IPS-18a (cell line): ENCODE measurements around the gene TOP3B.

Experiments
- H3K27ac ChIP-seq: one replicate; pipeline ENCODE4 v1.5.1; 2013; ENCODE audit warnings: low read length
- H3K27me3 ChIP-seq: one replicate; pipeline ENCODE4 v1.6.1; 2013; ENCODE audit warnings: mild to moderate bottlenecking, low read length; ENCODE audit not compliant: control insufficient read depth, insufficient read depth
- H3K36me3 ChIP-seq: one replicate; pipeline ENCODE4 v1.6.1; 2013; ENCODE audit warnings: low read depth, low read length; ENCODE audit not compliant: control insufficient read depth
- H3K4me1 ChIP-seq: one replicate; pipeline ENCODE4 v1.6.1; 2013; ENCODE audit warnings: low read depth, low read length; ENCODE audit not compliant: control insufficient read depth
- H3K4me3 ChIP-seq: one replicate; pipeline ENCODE4 v1.5.1; 2013; ENCODE audit warnings: low read length
- H3K9ac ChIP-seq: one replicate; pipeline ENCODE4 v1.6.1; 2013; ENCODE audit warnings: mild to moderate bottlenecking, low read length, moderate library complexity
- H3K9me3 ChIP-seq: one replicate; pipeline ENCODE4 v1.6.1; 2013; ENCODE audit warnings: low read depth, low read length; ENCODE audit not compliant: control insufficient read depth

TOP3B gene

DNA sequence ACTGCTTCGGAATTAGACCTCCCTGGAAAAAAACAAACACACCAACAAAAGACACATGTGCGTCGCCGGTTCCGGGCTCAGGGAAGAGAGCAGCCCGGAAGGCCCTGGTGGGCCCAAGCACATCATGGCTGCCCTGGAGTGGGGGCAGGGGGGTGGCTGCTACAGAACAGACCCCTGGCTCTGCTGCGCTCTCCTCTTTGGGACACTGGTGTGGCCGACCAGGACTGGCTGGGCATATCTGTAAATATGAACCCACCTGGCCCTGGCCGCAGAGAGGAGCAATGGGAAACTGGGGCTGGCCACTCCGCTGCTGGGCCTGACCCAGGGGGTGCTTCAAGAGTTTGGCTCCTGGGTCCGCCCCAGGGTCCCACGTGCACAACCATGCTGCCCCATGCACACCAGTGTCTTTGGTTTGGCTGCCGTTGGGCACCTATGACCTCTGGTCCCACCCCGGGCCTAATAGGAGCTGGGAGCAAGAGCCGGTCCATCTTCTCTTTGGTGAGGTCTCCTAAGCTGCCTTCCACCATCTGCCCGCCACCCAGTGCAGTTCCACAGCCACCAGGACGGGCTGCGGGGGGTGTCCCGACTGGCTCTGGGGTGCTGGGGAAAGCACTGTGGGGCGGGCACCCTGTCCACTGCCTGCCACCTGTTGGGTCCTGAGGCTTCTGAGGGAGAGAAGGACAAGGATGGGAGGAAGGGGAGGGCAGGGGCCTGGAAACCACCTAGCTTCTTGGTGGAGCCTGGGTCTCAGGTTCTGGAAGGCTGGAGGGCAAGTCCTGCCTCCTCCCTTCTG lies 60.0 kb downstream of the TOP3B start:
- peak overlapping the region; percentile 51 for H3K9ac ChIP-seq
- no peaks in the 10 kb centered on the region for H3K36me3 ChIP-seq
- H3K27me3 ChIP-seq, result no peaks in the 10 kb centered on the region
- no peak overlapping the region for H3K4me3 ChIP-seq
- peaks cover 54% of the 10 kb centered on the region for H3K4me1 ChIP-seq
- H3K27ac ChIP-seq, result peak overlapping the region; percentile 32
- no peaks in the 10 kb centered on the region for H3K9me3 ChIP-seq

DNA sequence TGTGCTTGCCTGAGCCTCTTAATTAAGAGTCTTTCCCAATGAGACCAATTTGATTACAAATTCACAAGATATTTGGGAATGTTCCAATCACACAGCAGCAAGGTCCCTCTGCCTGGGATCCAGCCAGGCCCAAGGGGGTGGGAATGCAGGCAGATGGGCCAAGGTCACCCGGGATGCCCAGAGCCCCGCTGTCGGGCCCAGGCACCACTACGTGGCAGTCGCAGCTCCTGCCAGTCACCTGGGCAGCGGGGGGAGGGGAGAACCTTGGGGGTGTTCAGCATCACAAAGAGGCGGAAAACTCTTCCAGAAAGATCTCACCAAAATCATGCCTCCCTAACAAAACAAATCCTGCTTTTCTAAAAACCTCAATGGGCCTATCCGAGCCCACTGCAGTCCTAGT lies 60.9 kb downstream of the TOP3B start:
- Histone ChIP-seq H3K27me3 (no peaks in the 10 kb centered on the region), H3K9ac (peak overlapping the region; percentile 51), H3K9me3 (no peaks in the 10 kb centered on the region), H3K27ac (peak overlapping the region; percentile 32), H3K4me3 (no peak overlapping the region), H3K4me1 (peaks cover 54% of the 10 kb centered on the region), H3K36me3 (no peaks in the 10 kb centered on the region)

DNA sequence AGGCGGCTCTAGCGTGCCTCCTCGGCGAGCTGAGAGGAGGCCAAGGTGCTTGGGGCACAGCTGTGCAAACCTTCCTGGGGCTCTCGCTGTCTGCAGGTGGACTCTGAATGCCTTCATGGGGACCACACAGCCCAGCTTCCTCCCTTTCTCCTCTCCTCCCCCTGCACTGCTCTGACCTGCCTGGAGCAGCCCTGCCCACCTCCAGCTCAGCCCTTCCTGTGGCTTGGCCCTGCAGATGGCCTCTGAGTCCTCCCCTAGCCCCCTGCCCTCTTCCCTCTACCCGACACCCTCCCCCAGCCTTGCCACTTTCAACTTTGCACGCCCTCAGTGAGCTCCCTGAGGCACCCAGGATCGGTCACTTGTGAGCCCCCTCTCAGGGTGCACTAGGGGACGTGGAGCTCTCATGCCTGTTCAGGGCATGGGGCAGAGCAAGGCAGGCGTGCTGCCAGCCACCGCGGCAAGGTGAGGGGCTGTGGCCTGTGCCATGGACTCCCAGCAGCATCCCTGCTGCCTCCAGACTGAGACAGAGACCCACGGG lies 61.3 kb downstream of the TOP3B start:
- Histone ChIP-seq H3K27me3 (no peaks in the 10 kb centered on the region), H3K9me3 (no peaks in the 10 kb centered on the region), H3K4me1 (peaks cover 56% of the 10 kb centered on the region), H3K9ac (no peak overlapping the region), H3K4me3 (no peak overlapping the region), H3K27ac (no peak overlapping the region), H3K36me3 (no peaks in the 10 kb centered on the region)

DNA sequence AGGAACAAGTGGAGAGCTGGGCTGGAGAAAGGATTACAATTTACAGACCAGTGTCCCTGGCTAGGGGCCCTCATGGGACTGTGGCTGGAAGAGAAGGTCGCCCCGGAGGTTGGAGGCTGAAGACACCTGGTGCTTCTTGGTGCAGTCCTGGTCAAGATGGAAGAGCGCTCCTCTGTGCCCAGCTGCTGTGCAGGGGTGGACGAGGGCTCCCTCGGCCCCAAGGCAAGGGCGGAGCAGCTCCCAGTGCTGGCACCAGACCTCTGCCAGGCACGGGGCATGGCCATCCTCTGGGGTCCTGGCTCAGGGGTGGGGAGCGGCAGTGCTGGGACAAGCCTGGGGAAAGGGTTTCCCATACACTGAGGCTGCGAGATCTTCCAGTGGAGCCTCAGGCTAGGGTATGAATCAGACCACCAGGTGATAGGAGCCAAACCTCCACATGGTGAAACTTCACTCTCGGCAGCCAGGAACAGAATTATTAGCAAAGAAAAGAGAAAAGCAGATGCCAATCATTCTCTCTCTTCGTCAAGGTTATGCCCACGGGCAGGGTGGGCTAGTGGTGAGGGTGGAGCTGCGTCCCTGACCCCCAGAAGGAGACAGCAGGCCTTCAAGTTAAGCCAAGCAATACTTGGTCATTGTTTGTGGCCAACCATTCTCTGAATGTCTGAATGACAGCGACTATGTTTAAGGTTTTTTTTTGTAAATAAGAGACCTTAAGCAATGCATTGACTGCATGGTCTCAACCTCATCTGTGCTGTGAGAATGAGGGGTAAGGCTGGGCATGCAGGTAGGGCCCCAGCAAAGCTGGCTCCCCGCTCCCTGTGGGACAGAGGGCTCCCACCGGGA lies 62.0 kb downstream of the TOP3B start:
- Histone ChIP-seq H3K36me3 (no peaks in the 10 kb centered on the region), H3K4me1 (peaks cover 50% of the 10 kb centered on the region), H3K4me3 (no peak overlapping the region), H3K9ac (no peak overlapping the region), H3K9me3 (no peaks in the 10 kb centered on the region), H3K27me3 (no peaks in the 10 kb centered on the region), H3K27ac (no peak overlapping the region)

DNA sequence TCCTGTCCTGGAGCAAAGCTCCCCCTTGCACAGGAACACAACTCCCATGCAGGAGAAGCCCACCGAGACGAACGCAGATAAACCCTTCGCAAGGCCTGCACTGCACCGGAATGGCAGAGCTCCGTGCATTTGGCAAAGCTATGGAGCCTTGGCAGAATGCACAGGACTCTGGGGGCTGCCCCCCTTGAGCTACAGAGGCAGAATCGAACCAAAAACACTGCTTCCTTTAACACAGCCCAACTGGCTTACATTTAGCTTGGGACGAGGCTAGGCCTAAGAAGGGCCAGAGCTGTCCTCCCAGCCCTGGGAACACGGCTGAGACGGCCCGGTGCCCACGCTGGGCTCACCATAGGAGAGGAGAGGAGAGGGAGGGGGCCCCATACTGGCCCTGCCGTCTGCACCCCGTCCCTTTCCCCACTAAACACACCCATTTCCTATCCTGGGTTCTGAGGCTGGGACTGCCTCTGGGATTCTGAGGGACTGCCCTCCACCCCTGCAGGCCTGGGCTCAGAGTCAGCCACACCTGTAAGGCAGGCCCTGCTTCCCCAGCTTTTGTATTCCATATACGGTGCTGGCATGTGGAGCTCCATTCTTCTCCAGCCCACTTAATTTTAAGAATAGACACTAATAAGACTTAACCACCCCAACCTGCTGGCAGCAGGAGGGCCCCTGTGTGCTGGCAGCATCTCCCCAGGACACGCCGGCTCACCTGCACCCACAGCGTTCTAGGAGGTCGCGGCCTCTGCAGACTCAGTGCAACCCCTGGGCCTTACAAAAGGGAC lies 62.9 kb downstream of the TOP3B start:
- Histone ChIP-seq H3K9me3 (no peaks in the 10 kb centered on the region), H3K9ac (no peak overlapping the region), H3K27me3 (no peaks in the 10 kb centered on the region), H3K36me3 (no peaks in the 10 kb centered on the region), H3K27ac (no peak overlapping the region), H3K4me1 (peaks cover 45% of the 10 kb centered on the region), H3K4me3 (no peak overlapping the region)

DNA sequence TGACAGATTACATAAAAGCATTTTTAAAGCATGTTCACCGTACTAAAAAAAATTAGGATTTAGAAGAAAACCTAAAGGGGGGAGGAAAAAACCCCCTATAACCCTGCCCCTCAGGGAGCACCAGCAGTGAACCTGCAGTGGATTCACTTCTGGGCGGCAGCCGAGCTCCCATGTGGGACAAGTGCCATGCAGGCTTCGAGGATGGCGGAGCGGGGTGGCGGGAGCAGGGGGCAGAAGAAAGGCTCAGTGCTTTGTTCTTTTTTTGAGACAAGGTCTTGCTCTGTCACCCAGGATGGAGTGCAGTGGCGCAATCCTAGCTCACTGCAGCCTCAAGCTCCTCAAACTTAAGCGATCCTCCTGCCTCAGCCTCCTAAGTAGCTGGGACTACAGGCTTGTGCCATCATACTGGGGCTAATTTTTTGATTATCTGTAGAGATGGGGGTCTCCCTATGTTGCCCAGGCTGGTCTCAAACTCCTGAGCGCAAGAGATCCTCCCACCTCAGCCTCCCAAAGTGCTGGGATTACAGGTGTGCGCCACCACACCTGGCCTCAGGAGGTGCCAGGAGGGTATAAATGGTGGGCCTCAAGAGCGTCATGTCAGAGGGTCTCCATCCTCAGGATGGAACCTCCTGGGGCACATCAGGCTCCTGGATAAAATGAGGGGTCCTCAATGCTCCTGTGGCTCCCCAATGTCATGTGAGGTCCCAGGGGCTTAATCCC lies 64.0 kb downstream of the TOP3B start:
- Histone ChIP-seq H3K9ac (no peak overlapping the region), H3K27me3 (no peaks in the 10 kb centered on the region), H3K27ac (no peak overlapping the region), H3K4me1 (peaks cover 45% of the 10 kb centered on the region), H3K4me3 (no peak overlapping the region), H3K9me3 (no peaks in the 10 kb centered on the region), H3K36me3 (no peaks in the 10 kb centered on the region)

DNA sequence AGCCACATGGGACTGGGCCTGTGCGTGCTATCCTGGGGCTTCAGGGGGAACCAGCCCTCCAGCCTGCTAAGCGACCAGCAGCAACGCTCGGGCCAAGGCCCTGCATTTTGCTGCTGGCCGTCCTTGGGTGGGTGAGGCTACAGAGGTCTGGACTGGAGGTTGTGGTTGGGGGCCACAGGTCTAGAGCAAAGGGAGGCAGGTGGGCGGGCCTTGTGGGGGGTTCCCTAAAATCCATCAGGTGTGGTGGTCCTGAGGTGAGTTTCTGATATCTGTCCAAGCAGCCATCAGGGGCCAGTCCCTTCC lies 64.7 kb downstream of the TOP3B start:
- Histone ChIP-seq H3K27me3 (no peaks in the 10 kb centered on the region), H3K9ac (no peak overlapping the region), H3K27ac (no peak overlapping the region), H3K36me3 (no peaks in the 10 kb centered on the region), H3K9me3 (no peaks in the 10 kb centered on the region), H3K4me3 (no peak overlapping the region), H3K4me1 (peaks cover 45% of the 10 kb centered on the region)

DNA sequence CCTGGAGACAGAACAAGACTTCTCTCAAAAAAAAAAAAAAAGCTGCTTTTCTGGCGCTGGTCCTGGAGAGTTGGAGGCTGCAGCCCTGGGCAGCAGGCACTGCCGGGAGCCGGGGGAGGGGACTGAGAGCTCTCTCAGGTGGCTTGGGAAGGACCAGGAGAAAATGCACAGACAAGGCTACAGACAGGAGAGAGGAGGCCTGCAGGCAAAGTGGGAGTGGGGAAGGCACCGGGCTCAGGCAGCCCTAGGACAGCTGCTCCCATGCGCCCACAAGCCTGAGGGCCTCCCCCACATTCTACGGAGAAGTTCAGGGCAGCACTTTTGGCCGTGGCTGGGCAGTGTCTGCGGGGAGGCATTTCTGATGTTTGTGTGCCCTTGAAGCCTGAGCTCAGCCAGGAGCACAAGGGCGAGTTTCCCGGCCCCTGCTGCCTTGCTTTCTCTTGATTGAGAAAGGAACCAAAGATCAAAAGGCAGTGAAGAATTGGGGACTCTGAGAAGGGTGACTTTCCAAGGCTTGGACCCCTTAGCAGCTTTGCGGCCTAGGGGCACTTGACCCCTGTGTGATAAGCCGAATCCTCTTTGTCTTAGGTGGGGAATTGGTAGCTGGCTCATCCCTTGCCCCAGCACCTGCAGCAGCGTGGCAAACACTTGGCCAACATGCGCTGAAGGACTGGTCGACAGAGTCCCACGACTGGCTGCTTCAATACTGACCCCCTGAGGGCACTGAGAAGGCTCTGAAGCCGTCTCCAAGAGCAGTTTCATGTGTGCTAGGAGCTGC lies 65.2 kb downstream of the TOP3B start:
- H3K9me3 ChIP-seq, result no peaks in the 10 kb centered on the region
- no peaks in the 10 kb centered on the region for H3K27me3 ChIP-seq
- H3K4me1 ChIP-seq, result peaks cover 40% of the 10 kb centered on the region
- no peak overlapping the region for H3K9ac ChIP-seq
- no peak overlapping the region for H3K27ac ChIP-seq
- no peak overlapping the region for H3K4me3 ChIP-seq
- no peaks in the 10 kb centered on the region for H3K36me3 ChIP-seq

DNA sequence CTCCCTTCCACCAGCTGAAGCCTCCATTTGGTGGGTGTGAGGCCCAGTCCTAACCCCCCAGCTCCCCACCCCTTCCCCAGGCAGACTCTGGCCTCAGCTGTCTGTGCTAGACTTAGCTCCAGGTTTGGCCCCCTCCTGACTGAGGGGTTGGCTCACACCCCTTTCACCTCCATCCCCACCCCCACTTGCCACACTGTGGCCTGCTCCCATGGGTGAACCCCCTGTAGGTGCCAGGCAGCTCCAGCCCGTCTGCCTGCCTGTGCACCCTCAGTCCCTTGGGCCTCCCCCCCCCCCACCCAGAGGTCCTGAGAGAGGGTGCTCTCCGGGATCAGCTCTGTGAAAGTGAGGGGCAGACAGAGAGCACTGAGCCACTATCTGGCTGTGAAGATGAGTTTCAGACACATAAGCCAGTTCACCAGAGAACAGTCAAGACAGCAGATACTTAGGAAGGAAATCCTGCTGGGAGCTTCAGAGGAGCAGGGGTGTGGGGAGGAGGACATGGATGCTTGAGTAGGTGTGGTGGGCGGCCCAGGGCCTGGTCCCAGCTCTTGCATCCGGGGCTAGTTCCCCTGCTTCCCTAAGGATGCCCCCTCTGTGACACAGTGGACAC lies 66.2 kb downstream of the TOP3B start:
- Histone ChIP-seq H3K9me3 (no peaks in the 10 kb centered on the region), H3K4me3 (no peak overlapping the region), H3K27me3 (no peaks in the 10 kb centered on the region), H3K9ac (no peak overlapping the region), H3K4me1 (peaks cover 30% of the 10 kb centered on the region), H3K36me3 (no peaks in the 10 kb centered on the region), H3K27ac (no peak overlapping the region)

DNA sequence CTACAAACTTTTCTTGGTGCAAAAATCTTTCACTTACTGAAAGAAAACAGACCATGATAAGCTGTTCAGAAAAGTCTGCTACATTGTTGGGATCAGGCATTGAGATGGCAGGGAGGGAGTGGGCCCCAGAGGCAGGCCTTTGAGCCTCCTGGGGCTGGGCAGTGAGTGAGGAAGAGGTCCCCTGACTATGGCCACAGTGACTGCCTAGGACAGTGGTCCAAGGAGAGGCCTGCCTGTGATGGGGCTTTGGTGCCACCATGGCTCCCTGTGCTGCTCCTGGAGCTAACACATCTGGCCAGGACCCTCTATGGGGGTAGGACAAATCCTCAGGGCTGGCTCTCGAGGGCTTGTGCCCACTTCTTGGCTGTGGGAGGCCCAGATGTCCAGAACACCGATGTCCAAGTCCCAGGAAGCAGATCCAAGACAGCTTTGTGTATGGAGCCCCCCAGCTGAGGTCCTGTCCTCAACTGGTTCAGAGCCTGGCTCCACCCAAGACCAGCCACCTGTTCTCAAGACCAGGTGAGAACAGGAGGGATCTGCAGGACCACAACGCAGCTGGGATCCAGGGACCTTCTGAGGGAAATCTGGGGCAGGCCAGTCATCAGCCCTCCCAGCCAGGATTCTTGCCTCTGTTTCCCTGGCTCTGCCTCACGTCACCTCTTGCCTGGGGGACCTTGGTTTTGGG lies 66.8 kb downstream of the TOP3B start:
- Histone ChIP-seq H3K4me1 (peaks cover 24% of the 10 kb centered on the region), H3K4me3 (no peak overlapping the region), H3K27ac (no peak overlapping the region), H3K9ac (no peak overlapping the region), H3K27me3 (no peaks in the 10 kb centered on the region), H3K9me3 (no peaks in the 10 kb centered on the region), H3K36me3 (no peaks in the 10 kb centered on the region)
